ENCODE results near the gene FRMD4A.
"Not testable (repeated sequence)": the region's sequence is repeated elsewhere in the genome, so short reads cannot be mapped to it uniquely, and the experiment has no call there.

The FRMD4A gene

GRCh38 chr10:13830385-13830784, 500.3 kb downstream of the FRMD4A start:
- DNase-seq (ENCODE audit: extremely low read depth, low read depth), result no peak
- no peak for TF ChIP-seq CTCF (IDR thresholded peaks at IDR 0.05; ENCODE audit: low read depth, low read length)

- DNase-seq (ENCODE audit: extremely low read depth, low read depth), result no peak
- no peak for TF ChIP-seq CTCF (IDR thresholded peaks at IDR 0.05; ENCODE audit: low read depth, low read length)
Observed at GRCh38 chr10:13829790-13830189, 500.9 kb downstream of the FRMD4A start.

GRCh38 chr10:13828284-13828683, 502.4 kb downstream of the FRMD4A start:
- not testable (repeated sequence) for DNase-seq (ENCODE audit: extremely low read depth, low read depth)

GRCh38 chr10:13827076-13827797, 503.5 kb downstream of the FRMD4A start:
- no peak for DNase-seq (ENCODE audit: extremely low read depth, low read depth)
- no peak for TF ChIP-seq CTCF (IDR thresholded peaks at IDR 0.05; ENCODE audit: low read depth, low read length)

GRCh38 chr10:13823709-13824405, 506.9 kb downstream of the FRMD4A start:
- no peak for DNase-seq (ENCODE audit: extremely low read depth, low read depth)
- no peak for TF ChIP-seq CTCF (IDR thresholded peaks at IDR 0.05; ENCODE audit: low read depth, low read length)

GRCh38 chr10:13823096-13823708, 507.5 kb downstream of the FRMD4A start:
- TF ChIP-seq CTCF (IDR thresholded peaks at IDR 0.05; ENCODE audit: low read depth, low read length), result no peak
- no peak for DNase-seq (ENCODE audit: extremely low read depth, low read depth)

DNA sequence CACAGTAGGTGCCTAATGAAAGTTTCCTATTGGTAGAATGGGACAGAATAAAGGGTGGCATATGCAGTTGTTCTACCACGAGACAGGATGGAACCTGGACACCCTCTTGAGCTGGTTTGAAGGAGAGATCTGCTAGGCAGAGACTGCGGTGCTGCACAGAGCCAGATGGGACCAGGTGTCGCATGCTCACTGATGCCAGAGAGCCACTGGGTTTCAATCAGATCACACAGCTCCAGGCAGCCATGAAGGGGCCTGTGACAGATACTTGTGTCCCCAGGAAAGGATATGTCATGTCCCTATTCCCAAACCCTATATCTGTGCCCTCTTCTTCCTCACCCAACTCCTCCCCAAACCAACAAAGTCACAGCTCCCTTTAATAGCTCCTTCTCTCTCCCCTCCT, 508.2 kb downstream of the FRMD4A start:
- TF ChIP-seq CTCF (IDR thresholded peaks at IDR 0.05; ENCODE audit: low read depth, low read length), result no peak
- DNase-seq (ENCODE audit: extremely low read depth, low read depth), result no peak

Measured in AG09319 (cell line).